NCI-H345 treated with DMSO at 0.1 percent for 48 hours (cell line): ENCODE results near the gene SS18L1.

Experiments
- DNase-seq: peaks from one replicate; lab custom pipeline; 2025; ENCODE audit not compliant: unreplicated experiment; lab: John Stamatoyannopoulos, UW

The SS18L1 gene

GRCh38 chr20:62222972-62223371, 79.4 kb downstream of the SS18L1 start:
- no peak for DNase-seq

- no peak for DNase-seq
Observed at GRCh38 chr20:62223571-62223970, 80.0 kb downstream of the SS18L1 start.

GRCh38 chr20:62224113-62224855, 80.7 kb downstream of the SS18L1 start:
- DNase-seq = no peak

GRCh38 chr20:62225026-62225425, 81.5 kb downstream of the SS18L1 start:
- DNase-seq = no peak

- no peak for DNase-seq
Observed at GRCh38 chr20:62225820-62226635, 82.5 kb downstream of the SS18L1 start.

- no peak for DNase-seq
Observed at GRCh38 chr20:62226707-62227590, 83.4 kb downstream of the SS18L1 start.

GRCh38 chr20:62227591-62227976, 84.0 kb downstream of the SS18L1 start:
- DNase-seq = no peak

GRCh38 chr20:62227977-62228958, 84.7 kb downstream of the SS18L1 start:
- no peak for DNase-seq

GRCh38 chr20:62228982-62229545, 85.5 kb downstream of the SS18L1 start:
- no peak for DNase-seq

GRCh38 chr20:62229667-62230066, 86.1 kb downstream of the SS18L1 start:
- DNase-seq = no peak

GRCh38 chr20:62230276-62230675, 86.7 kb downstream of the SS18L1 start:
- DNase-seq = no peak

- DNase-seq = no peak
Observed at GRCh38 chr20:62230696-62231095, 87.1 kb downstream of the SS18L1 start.

GRCh38 chr20:62231292-62231691, 87.7 kb downstream of the SS18L1 start:
- no peak for DNase-seq
